Measurements from ENCODE around the gene SRD5A2.

The SRD5A2 gene

GRCh38 chr2:31555967-31556706 is 24.6 kb downstream of the SRD5A2 start (continued):
- TF ChIP-seq ZNF133 (tag by site-specific recombination; IDR thresholded peaks at IDR 0.05) (no peak), ZSCAN5A (tag by site-specific recombination; IDR thresholded peaks at IDR 0.05) (no peak), KLF10 (tag by site-specific recombination; IDR thresholded peaks at IDR 0.05) (no peak), ZBTB20 (tag by site-specific recombination; IDR thresholded peaks at IDR 0.05) (no peak), ZNF214 (tag by site-specific recombination; IDR thresholded peaks at IDR 0.05; ENCODE audit: borderline replicate concordance) (no peak)

GRCh38 chr2:31553362-31553761 is 27.4 kb downstream of the SRD5A2 start:
- Histone ChIP-seq H3K27ac (ENCODE audit: extremely low read depth, low read depth, low read length) (no peak overlapping the region), H3K4me1 (ENCODE audit: control insufficient read depth, insufficient read depth, low read length) (no peaks in the 10 kb centered on the region), H3K36me3 (ENCODE audit: control insufficient read depth in 2 of 2, insufficient read depth in 1 of 2, low read length in 2 of 2) (no peaks in the 10 kb centered on the region), H3K9me3 (ENCODE audit: control insufficient read depth, insufficient read depth, low read depth, low read length) (no peaks in the 10 kb centered on the region), H3K4me3 (ENCODE audit: low read depth, low read length) (no peak overlapping the region)
- TF ChIP-seq ZBTB10 (tag by site-specific recombination; IDR thresholded peaks at IDR 0.05) (no peak), ZNF146 (tag by site-specific recombination; IDR thresholded peaks at IDR 0.05) (no peak), ZNF610 (tag by site-specific recombination; IDR thresholded peaks at IDR 0.05; ENCODE audit: borderline replicate concordance) (no peak), PRDM2 (tag by site-specific recombination; IDR thresholded peaks at IDR 0.05; ENCODE audit: borderline replicate concordance) (no peak), ZNF791 (tag by site-specific recombination; IDR thresholded peaks at IDR 0.05) (peak; percentile 83)
- POLR2A ChIA-PET: no interaction called here
- CTCF ChIA-PET: interaction anchor here (0.6 to 1.7 kb wide), 3 partner anchors 30 to 1321 kb away, joined by 3 to 4 read pairs (median 3); no protein-coding TSS in a partner anchor

GRCh38 chr2:31547485-31547884 is 33.3 kb downstream of the SRD5A2 start:
- H3K27ac ChIP-seq (ENCODE audit: extremely low read depth, low read depth, low read length): no peak overlapping the region
- no peaks in the 10 kb centered on the region for H3K36me3 ChIP-seq (ENCODE audit: control insufficient read depth in 2 of 2, insufficient read depth in 1 of 2, low read length in 2 of 2)
- H3K4me3 ChIP-seq (ENCODE audit: low read depth, low read length): no peak overlapping the region
- TF ChIP-seq ZNF654 (tag by site-specific recombination; IDR thresholded peaks at IDR 0.05; ENCODE audit: low read depth): no peak
- ChIA-PET CTCF (no interaction called here), POLR2A (no interaction called here)
- H3K9me3 ChIP-seq (ENCODE audit: control insufficient read depth, insufficient read depth, low read depth, low read length): no peaks in the 10 kb centered on the region; the same call in 1 of the 2 replicates
- H3K4me1 ChIP-seq (ENCODE audit: control insufficient read depth, insufficient read depth, low read length): no peaks in the 10 kb centered on the region

All from HEK293 (cell line).